Stimulated activated CD4-positive, alpha-beta T cell treated with anti-CD3 and anti-CD28 coated beads, TNF-alpha, amount 100 ng/mL, for 48 hours (primary cell): ENCODE measurements around the gene BCDIN3D.
A peak's percentile ranks its signal among the peaks of the same experiment; 100 is the strongest.
"Not testable (repeated sequence)": the region's sequence is repeated elsewhere in the genome, so short reads cannot be mapped to it uniquely, and the experiment has no call there.

Experiments
- DNase-seq, 3 donors: peaks; one replicate each; pipeline ENCODE4 v3.0.0-alpha.2; 2020; ENCODE audit warnings: low read depth in 3 of 3

Gene BCDIN3D, protein sequence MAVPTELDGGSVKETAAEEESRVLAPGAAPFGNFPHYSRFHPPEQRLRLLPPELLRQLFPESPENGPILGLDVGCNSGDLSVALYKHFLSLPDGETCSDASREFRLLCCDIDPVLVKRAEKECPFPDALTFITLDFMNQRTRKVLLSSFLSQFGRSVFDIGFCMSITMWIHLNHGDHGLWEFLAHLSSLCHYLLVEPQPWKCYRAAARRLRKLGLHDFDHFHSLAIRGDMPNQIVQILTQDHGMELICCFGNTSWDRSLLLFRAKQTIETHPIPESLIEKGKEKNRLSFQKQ

GRCh38 chr12:49842519-49843352, at the start of gene BCDIN3D:
Gene BCDIN3D, minus strand, starts transcription at chr12:49843106. Its CDS starts 19 bp downstream, at chr12:49843087.
- DNase-seq = peak; percentile 90 to 93 (median 91)

GRCh38 chr12:49892084-49892731, 49.3 kb upstream of the BCDIN3D start:
- no peak for DNase-seq

GRCh38 chr12:49891476-49891875, 48.6 kb upstream of the BCDIN3D start:
- DNase-seq = no peak

GRCh38 chr12:49891012-49891411, 48.1 kb upstream of the BCDIN3D start:
- no peak for DNase-seq

DNA sequence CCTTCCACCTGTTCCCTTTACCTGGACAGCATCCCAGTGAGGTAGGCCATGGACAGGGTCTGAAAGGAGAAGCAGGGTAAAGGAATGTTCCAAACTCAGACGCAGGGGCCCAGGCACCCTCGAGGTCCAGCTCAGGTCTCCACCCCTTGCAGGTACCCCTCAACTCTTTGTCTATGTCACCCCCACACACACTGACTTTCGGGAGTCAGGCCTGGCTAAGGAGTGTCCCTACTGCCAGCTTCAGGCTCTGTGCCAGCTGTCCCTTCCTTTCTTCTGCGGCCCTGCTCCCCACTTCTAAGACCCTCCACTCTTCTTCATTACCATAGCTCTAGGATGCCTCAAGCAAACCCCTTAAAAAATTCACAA, 47.2 kb upstream of the BCDIN3D start:
- no peak for DNase-seq

DNA sequence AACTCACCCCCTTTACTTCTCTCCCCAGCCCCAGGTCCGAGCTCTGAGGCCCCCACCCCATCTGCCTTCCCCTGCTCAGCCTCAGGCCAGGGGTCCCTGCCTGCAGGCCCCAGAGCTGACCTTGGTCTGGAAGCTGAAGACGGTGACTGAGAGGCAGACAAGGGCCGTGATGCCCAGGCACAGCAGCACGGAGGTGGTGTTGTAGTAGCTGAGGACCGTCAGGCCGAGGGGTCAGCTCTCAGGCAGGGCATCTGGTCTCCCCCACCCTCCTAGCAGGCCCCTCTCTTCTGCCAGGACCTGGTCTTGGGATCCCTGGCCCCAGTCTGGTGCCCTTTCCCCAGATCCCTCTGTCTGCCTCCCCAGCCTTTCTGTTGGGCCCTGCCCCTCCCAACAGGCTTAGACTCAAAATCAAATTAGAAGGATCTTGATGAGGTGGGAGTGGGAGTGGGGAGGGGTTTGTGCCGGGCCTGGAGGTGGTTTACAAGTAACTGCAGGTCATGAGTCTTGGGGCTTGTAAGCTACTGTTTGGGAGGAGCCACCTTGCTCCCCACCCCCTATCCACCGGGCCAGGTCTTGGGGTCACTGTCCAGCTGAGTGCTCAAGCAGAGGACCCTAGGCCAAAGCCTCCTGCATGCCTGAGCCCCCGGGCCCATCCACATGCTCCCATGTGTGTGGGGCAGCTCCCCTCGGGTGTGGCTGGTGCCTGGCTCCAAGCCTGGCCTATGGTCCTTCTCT, 46.6 kb upstream of the BCDIN3D start:
- DNase-seq = no peak

DNA sequence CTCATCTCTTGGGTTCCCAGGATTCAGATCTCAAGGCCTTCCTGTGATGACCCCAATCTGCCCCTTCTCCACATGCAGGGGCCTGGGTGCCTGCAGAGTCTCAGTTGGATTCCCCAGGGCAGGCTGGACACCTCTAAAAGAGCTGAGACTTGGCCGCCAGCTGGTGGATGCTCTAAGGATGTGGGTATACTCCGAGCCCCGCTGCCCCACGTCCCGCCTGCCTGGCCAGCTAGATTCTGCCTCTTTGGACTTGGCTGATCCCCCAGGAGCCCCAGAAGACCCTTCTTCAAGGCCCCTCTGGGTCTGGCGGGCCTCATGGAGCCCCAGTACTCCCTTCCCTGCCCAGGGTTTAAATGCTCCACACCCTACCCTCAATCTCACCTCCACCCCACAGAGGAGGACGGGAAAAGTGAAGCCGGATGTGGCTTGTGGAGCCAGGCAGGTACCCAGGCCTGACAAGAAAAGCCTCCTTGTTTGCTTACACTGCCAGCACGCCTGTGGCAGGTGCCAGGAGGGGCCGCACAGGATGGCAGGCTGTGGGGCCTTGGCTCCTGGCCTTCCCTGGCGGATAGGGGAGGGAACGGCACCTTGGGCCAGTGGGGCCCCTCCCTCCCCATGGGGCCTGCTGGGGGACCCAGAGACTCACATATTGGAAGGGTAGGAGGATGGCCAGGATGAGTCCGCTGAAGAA, 45.7 kb upstream of the BCDIN3D start:
- DNase-seq = no peak

DNA sequence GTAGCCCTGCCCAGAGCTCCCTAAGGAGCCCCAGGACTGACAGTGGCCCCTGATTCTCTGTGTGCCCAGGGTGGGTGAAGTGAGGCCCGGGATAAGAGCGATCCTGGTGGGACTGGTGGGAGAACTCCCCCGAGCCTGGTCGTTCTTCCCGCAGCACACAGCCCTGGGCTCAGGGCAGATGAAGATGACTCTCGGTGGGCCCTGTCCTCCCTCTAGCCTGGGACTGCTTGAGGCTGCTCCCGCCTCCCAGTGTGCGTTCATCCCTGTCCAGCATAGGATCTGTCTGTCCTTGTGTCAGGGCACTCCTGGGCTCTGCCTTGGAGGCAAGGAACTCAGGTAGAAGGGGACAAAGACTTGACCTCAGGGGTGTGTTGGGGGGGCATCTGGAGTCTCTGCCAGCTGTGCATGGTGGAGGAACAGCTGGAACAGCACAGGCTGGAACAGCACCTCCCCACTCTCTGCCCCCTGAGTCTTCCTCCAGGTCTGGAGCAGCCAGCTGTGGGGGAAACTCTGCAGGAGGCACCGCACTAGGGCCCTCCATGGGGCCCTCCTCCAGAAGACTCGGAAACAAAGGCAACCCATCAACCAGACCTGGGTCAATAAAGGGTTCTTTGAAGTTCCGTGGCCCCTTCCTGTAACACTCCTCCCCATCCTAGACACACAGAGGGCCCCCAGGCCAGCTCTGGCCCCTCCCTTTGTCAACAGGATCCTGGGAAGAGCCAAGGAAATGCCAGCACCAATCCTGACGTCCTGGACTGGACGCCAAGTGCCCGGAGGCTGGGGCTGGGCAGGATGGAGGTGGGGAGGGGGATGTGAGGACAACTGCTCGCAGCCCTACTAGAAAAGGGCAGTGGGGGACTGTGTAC, 44.9 kb upstream of the BCDIN3D start:
- DNase-seq = no peak

DNA sequence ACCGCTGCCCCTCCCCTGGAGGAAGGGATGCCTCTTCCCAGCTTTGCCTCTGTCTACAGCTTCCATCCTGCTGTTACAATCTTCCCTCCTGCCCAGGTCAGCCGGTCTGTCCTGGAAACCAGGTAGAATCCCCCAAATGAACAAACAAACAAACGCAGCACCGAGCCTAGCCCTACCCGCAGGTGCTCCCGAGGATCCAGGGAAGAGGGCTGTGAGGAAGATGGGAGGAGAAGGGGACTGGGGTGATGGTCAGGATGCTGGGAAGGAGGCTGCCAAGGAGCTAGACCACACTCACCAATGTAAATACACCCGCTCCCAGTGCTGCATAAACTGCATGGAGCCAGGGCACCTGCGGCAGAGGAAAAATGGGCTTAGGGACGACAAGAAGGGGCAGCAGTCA, 44.2 kb upstream of the BCDIN3D start:
- no peak for DNase-seq

GRCh38 chr12:49885663-49886461, 43.0 kb upstream of the BCDIN3D start:
- DNase-seq = no peak

GRCh38 chr12:49885118-49885517, 42.2 kb upstream of the BCDIN3D start:
- no peak for DNase-seq

DNA sequence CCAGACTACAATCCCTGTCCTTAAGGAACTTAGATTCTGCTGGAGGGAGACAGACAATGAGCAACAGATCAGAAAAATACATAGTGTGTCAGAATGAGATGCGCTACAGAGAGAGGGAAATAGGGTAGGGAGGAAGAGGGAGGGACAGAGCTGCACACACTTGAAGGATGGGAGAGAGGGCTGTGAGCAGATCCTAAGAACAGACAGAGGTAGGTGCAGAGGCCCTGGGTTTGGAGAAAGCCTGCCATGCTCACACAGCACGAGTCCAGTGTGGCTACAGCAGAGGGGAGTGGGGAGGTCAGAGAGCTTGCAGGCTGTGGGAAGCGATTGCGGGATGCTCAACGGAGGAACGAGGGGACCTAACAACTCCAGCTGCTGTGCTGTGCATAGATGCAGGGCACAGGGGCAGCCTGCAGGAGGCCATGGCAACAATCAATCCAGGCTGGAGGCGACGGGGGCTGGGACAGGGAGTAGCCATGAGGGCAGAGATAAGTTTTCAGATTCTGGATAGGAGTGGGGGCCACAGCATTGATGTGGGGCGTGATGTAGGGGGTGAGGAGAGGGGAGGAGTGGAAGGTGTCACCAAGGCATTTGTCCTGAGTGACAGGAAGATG, 40.1 kb upstream of the BCDIN3D start:
- no peak for DNase-seq

- no peak for DNase-seq
These were observed 39.4 kb upstream of the BCDIN3D start for GRCh38 chr12:49882248-49882850.

DNA sequence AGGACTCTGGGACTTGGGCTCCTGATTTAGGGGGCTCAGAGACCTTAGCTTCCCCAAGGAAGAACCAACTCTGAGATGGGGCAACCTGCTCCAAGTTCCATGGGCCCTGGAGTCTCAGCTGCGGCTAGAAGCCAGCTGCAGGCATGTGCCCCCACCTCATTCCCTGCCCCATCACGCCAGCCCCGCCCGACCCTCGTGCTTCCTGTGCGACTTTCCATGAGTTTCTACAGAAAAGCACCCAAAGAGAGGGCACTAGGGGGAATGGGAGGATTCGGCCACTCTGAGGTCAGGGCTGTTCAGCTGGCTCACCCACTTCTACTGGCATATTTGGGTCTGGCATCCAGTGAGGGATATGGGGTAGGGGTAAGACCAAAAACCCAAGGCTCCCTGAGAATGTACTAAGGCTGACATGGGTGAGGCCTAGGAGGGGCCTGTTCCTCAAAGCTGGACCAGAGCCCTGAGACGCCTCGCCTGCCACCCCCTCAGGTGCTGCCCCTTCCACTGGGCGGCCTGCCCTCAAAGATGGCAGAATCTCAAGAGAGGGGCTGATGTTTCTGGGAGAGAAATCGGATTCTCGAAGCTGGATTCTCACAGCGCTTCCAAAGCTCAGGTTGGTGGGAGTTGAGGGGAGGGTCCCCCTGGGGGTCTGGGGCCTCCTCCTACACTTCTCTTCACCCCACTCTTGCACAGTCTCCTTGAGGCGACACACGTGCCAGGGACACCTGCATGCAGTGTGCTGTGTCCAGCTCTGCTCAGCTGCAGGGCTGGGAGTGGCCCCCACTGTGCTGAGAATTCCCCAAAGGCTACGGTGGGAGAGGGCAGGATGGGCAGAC, 38.7 kb upstream of the BCDIN3D start:
- no peak for DNase-seq

- no peak for DNase-seq
These were observed 38.0 kb upstream of the BCDIN3D start for GRCh38 chr12:49880756-49881414.

GRCh38 chr12:49879065-49879464, 36.2 kb upstream of the BCDIN3D start:
- DNase-seq = not testable (repeated sequence)

DNA sequence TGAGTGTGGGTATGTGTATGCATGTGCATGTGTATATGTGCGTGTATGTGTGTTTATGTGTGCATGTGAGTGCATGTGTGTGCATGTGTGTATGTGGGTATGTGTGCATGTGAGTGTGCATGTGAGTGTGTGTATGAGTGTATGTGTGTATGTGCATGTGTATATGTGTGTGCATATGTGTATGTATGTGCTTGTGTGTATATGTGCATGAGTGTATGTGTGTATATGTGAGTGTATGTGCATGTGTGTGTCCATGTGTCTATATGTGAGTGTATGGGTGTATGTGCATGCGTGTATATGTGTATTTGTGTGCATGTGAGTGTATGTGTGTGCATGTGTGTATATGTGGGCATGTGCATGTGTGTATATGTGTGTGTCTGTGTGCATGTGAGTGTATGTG, 35.1 kb upstream of the BCDIN3D start:
- no peak for DNase-seq
